Neural crest cell (in vitro differentiated cells): ENCODE measurements around the gene TNRC6B. TPM values are rescaled to one million over a fixed set of nuclear protein-coding genes. Genes with fewer than 3 reads are reported as not detected.
A peak's percentile ranks its signal among the peaks of the same experiment; 100 is the strongest.
"Not testable (repeated sequence)": the region's sequence is repeated elsewhere in the genome, so short reads cannot be mapped to it uniquely, and the experiment has no call there.

Experiments used
- DNase-seq: peaks from one replicate; pipeline ENCODE4 v3.0.0; 2021; ENCODE audit warnings: low read depth, mixed read lengths, low spot score
- H3K27ac Mint-ChIP-seq: one replicate; pipeline ENCODE4 v1.8.0; 2021; ENCODE audit warnings: mild to moderate bottlenecking, mixed read lengths; ENCODE audit not compliant: unreplicated experiment
- H3K27me3 Mint-ChIP-seq: 2 replicates; pipeline ENCODE4 v1.8.0; 2021; ENCODE audit warnings: low read depth, mild to moderate bottlenecking, mixed read lengths
- H3K36me3 Mint-ChIP-seq: 2 replicates; pipeline ENCODE4 v1.8.0; 2021; ENCODE audit warnings: low read depth, mild to moderate bottlenecking, mixed read lengths
- H3K4me1 Mint-ChIP-seq: 2 replicates; pipeline ENCODE4 v1.8.0; 2021; ENCODE audit warnings: mixed read lengths
- H3K4me3 Mint-ChIP-seq: one replicate; pipeline ENCODE4 v1.8.0; 2021; ENCODE audit warnings: mild to moderate bottlenecking, mixed read lengths
- H3K9me3 Mint-ChIP-seq: 2 replicates; pipeline ENCODE4 v1.8.0; 2021; ENCODE audit warnings: mixed read lengths
- total RNA-seq: library from RNA; stranded (reverse); gene quantifications from 2 replicates; pipeline ENCODE4 v1.2.1, GENCODE V29; 2021
- TF ChIP-seq, protein P1 (sequence below): fragments of 200-600 bp; sonication (generic); conservative IDR thresholded peaks from 2 replicates; pipeline ENCODE4 v1.5.0; 2021; ENCODE audit warnings: antibody characterized with exemption, mild to moderate bottlenecking

TNRC6B gene
- total RNA-seq, 1 donor from 2014 or later, result 36.8 TPM

DNA sequence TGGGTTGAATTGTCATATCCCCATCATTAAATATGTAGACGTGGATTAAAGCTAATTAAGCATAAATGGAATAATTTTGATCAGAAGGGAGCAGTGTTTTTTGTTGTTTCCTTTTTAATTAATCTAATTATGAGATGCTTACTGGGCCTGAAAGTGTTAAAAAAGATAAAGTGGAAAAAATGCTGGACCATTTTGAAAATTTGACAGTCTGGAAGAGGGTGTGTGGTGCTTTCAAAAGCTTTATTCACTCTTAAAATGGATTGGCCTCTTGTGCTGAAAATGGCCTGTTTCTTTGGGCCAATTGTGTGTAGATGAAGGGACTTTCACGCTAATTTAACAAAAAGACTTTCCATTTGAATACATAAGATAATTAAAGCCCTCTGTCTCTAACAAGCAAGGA is 1.8 kb downstream of the TNRC6B start:
- H3K27ac Mint-ChIP-seq, result peak overlapping the region; percentile 97
- no peaks in the 10 kb centered on the region for H3K27me3 Mint-ChIP-seq
- H3K4me1 Mint-ChIP-seq, result peaks cover 63% of the 10 kb centered on the region
- TF ChIP-seq, protein P1, sequence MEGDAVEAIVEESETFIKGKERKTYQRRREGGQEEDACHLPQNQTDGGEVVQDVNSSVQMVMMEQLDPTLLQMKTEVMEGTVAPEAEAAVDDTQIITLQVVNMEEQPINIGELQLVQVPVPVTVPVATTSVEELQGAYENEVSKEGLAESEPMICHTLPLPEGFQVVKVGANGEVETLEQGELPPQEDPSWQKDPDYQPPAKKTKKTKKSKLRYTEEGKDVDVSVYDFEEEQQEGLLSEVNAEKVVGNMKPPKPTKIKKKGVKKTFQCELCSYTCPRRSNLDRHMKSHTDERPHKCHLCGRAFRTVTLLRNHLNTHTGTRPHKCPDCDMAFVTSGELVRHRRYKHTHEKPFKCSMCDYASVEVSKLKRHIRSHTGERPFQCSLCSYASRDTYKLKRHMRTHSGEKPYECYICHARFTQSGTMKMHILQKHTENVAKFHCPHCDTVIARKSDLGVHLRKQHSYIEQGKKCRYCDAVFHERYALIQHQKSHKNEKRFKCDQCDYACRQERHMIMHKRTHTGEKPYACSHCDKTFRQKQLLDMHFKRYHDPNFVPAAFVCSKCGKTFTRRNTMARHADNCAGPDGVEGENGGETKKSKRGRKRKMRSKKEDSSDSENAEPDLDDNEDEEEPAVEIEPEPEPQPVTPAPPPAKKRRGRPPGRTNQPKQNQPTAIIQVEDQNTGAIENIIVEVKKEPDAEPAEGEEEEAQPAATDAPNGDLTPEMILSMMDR, result no peak
- H3K36me3 Mint-ChIP-seq, result no peaks in the 10 kb centered on the region
- no peaks in the 10 kb centered on the region for H3K9me3 Mint-ChIP-seq
- H3K4me3 Mint-ChIP-seq, result peak overlapping the region; percentile 89
- no peak for DNase-seq

DNA sequence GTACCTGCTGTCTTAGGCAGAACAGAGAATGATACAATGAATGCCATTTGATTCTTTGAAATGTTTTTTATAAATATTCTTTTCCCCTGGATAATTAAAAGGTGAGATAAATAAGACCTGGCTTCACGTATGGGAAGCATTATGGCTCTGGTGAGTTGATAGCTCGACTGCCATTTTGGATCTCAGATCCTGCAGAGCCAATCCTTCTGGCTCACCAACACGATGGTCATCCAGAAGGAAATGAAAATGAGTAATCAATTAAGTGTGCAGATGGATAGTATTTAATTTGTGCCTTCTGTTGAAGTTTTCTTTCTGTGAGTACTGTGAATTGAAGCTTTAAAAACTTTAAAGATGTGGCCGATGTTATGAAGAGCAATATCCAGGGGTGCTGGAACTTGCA is 2.7 kb downstream of the TNRC6B start:
- no peak for DNase-seq
- peak overlapping the region; percentile 4 for H3K27ac Mint-ChIP-seq
- peaks cover 66% of the 10 kb centered on the region for H3K4me1 Mint-ChIP-seq
- no peaks in the 10 kb centered on the region for H3K9me3 Mint-ChIP-seq
- no peaks in the 10 kb centered on the region for H3K36me3 Mint-ChIP-seq
- peak overlapping the region; percentile 89 for H3K4me3 Mint-ChIP-seq
- TF ChIP-seq, protein P1, result no peak
- H3K27me3 Mint-ChIP-seq, result no peaks in the 10 kb centered on the region

DNA sequence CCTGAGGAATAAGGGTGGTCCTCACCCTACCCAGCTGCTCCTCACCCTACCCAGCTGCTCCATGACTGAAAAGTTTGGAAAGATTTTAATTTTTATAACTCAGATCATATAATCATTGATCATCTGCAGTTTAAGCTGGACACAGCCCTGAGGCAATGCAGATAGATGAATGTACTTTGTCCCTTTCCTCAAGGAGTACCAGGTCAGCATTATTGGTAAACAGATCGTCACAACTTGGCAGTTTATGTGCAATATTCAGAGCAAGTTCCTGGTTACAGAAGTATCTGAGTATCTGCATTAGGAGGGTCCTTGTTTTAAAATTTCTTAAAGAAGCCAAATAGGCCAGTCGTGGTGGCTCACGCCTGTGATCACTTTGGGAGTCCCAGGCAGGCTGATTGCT is 3.6 kb downstream of the TNRC6B start:
- DNase-seq, result no peak
- Mint-ChIP-seq H3K36me3 (no peaks in the 10 kb centered on the region), H3K9me3 (no peaks in the 10 kb centered on the region), H3K27me3 (no peaks in the 10 kb centered on the region), H3K4me3 (no peak overlapping the region), H3K27ac (no peak overlapping the region), H3K4me1 (peaks cover 67% of the 10 kb centered on the region)
- TF ChIP-seq, protein P1, result no peak

DNA sequence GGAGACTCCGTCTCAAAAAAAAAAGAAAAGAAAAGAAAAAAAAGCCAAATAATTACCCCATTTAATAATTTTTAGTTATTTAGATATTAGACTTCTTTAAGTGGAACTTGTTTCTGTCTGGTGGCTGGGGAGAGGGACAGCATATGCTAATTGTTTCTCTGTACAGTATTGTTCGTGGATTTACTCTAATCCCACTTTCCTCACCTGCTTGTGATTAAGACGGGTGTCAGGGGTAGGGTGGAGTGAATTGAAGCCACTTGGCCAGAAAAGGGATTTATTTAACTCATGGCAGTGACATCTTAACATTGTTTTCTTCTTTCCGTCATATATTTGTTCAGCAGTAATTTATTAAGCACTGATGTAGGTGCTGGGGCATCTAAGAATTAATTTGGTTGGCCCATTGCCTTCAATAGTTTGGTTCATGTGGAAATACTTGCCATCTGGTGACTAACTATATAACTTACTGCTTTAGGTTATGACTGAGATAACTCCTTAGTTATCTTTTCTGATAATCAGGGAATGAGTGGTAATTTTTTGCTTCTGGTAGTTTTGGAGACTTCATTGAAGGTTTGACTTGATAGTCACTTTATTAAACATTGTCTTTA is 4.6 kb downstream of the TNRC6B start:
- H3K27ac Mint-ChIP-seq, result no peak overlapping the region
- no peak for DNase-seq
- no peaks in the 10 kb centered on the region for H3K36me3 Mint-ChIP-seq
- H3K4me1 Mint-ChIP-seq, result peaks cover 56% of the 10 kb centered on the region
- TF ChIP-seq, protein P1, result no peak
- peak overlapping the region; percentile 66 for H3K4me3 Mint-ChIP-seq
- H3K9me3 Mint-ChIP-seq, result no peaks in the 10 kb centered on the region
- H3K27me3 Mint-ChIP-seq, result no peaks in the 10 kb centered on the region

DNA sequence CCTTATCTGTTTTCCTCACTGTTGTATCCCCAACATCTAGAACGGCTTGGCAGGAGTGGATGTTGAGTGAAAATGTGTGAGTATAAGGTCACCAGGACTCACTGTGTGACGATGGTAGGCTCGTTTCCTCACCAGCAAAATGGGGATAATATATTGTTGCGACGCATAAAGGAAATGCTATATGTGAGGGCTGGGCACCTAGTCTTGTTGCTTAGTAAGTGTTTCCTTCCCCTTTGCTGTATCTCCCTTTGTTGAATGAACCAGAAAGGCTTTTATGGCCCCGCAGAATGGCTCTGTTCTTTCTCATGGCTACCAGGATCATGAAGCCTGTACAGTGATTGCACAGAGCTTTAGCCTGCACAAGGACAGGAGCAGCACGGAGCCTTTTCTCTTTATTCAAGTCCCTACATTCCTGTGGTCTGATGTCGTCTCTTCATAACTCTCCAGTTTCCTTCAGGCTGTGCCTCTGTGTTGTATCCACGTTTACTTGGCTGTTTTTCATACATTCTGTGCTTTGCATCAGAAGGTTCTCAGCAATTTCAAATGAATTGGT is 5.4 kb downstream of the TNRC6B start:
- TF ChIP-seq, protein P1, result no peak
- H3K27me3 Mint-ChIP-seq, result no peaks in the 10 kb centered on the region

DNA sequence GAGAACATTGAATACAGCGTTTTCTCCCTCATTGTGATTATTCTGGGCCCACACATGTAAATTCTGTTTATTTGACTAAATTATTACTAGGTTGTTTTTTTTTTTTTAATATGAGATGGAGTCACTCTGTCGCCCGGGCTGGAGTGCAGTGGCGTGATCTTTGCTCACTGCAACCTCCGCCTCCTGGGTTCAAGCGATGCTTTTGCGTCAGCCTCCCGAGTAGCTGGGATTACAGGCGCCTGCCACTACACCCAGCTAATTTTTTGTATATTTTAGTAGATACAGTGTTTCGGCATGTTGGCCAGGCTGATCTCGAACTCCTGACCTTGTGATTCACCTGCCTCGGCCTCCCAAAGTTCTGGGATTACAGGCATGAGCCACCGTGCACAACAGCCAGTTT is 5.9 kb downstream of the TNRC6B start:
- H3K27ac Mint-ChIP-seq, result peak overlapping the region; percentile 61
- H3K4me3 Mint-ChIP-seq, result peak overlapping the region; percentile 66
- DNase-seq, H3K9me3 Mint-ChIP-seq, H3K27me3 Mint-ChIP-seq, H3K36me3 Mint-ChIP-seq: not testable (repeated sequence)
- H3K4me1 Mint-ChIP-seq, result peaks cover 54% of the 10 kb centered on the region

More for the DNA sequence above, 5.4 kb downstream of the TNRC6B start:
- H3K4me1 Mint-ChIP-seq, result peaks cover 54% of the 10 kb centered on the region
- DNase-seq, result no peak
- H3K36me3 Mint-ChIP-seq, result no peaks in the 10 kb centered on the region
- H3K27ac Mint-ChIP-seq, result peak overlapping the region; percentile 61
- peak overlapping the region; percentile 66 for H3K4me3 Mint-ChIP-seq
- no peaks in the 10 kb centered on the region for H3K9me3 Mint-ChIP-seq
